Retina (tissue), 1 donor: ENCODE data around the gene ADM.
"Not testable (repeated sequence)": the region's sequence is repeated elsewhere in the genome, so short reads cannot be mapped to it uniquely, and the experiment has no call there.

Experiments
- DNase-seq: peaks from one replicate; pipeline ENCODE4 v3.0.0-alpha.2; 2016

The ADM gene, protein sequence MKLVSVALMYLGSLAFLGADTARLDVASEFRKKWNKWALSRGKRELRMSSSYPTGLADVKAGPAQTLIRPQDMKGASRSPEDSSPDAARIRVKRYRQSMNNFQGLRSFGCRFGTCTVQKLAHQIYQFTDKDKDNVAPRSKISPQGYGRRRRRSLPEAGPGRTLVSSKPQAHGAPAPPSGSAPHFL

DNA sequence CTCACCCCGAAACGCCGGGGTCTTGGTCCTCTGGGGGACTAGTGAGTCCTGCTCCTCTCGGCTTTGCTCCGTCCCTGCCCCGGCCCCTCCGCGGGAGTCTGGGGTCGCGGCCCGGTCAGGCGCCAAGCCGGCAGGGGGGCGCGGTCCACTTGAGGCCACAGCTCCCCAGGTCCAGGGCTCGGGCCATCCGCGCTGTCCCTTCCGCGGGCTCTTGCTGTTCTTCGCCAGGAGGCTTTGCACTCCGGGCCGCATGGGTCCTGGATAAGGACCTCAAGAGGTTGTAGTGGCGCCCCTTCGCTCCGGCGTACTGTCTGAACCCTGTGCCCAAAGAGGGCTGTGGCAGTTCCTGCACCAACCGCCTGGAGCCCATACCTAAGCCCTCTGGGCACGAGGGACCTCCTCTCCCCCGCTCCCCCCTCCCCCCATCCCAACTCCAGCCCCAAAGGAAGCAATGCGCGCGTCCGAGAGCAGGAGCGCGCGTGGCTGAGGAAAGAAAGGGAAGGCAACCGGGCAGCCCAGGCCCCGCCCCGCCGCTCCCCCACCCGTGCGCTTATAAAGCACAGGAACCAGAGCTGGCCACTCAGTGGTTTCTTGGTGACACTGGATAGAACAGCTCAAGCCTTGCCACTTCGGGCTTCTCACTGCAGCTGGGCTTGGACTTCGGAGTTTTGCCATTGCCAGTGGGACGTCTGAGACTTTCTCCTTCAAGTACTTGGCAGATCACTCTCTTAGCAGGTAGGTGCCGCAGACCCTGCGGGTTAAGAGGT, at the start of gene ADM:
TSS of gene ADM (plus strand) at position 579 of the 767 bp plus-strand sequence. CDS start 628 bp downstream, outside the sequence.
- peak; percentile 87 for DNase-seq

- no peak for DNase-seq
Observed at GRCh38 chr11:10255388-10256125, 49.3 kb upstream of the ADM start.

- DNase-seq: no peak
Observed at GRCh38 chr11:10257478-10257877, 47.4 kb upstream of the ADM start.

DNA sequence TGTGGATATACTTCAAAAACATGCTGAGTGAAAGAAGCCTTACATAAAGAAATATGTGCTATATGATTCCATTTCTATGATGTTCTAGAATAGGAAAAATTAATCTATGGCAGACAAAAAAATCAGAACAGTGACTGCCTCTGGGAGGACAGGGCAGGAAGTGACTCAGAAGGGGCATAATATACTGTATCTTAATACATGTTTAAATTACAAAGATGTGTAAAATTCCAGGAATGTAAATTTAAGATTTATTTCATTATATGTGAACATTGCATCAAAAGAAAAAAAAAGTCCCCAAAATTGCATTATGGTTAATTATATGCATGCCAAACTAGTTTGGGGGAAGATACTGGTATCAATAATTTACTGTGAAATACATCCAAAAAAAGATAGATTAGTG, 43.1 kb upstream of the ADM start:
- no peak for DNase-seq

DNA sequence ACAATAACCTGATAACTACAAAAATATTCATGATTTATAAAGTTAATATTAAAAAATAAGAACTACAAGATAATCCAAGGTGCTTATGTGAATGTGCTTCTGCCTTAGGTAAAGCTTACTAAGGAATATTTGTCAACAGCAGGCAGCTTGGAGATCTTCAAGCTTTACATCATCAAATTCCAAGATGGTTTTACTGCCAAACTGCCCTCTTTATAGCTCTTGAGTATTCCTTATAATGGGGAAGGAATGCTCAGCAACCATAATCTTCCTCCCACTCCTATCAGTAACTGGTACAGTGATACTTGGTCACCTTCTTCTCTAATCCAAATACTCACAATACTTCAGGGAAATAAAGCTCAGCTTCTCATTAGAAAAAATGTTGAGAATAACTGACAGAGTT, 40.9 kb upstream of the ADM start:
- DNase-seq: no peak

GRCh38 chr11:10264716-10265115, 40.2 kb upstream of the ADM start:
- not testable (repeated sequence) for DNase-seq

- DNase-seq: no peak
Observed at GRCh38 chr11:10265936-10266335, 38.9 kb upstream of the ADM start.

DNA sequence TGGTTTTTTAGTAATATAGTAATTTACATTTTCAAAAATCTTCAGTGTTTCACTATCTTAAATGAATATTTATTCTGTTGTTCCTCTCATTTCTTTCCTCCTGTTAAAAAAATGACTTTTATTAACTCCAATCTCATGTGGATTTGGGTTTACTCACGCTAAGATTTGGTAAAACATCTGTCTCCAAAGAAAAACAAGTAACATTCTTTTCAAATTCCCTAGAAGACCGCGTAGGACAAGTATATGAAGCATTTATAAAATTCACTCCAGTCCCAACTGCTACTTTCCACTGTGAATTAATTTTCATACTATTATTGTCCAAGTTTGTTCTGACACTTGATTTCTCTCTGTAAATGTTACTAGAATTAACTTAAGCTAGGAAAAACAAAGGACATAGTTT, 37.1 kb upstream of the ADM start:
- DNase-seq: no peak

- no peak for DNase-seq
Observed at GRCh38 chr11:10268746-10269488, 36.0 kb upstream of the ADM start.

- DNase-seq: no peak
Observed at GRCh38 chr11:10272132-10272531, 32.7 kb upstream of the ADM start.

GRCh38 chr11:10273738-10274137, 31.1 kb upstream of the ADM start:
- DNase-seq: no peak

- no peak for DNase-seq
Observed at GRCh38 chr11:10274726-10275125, 30.1 kb upstream of the ADM start.

- DNase-seq: no peak
Observed at GRCh38 chr11:10275714-10276113, 29.2 kb upstream of the ADM start.

- no peak for DNase-seq
Observed at GRCh38 chr11:10282117-10282516, 22.8 kb upstream of the ADM start.

DNA sequence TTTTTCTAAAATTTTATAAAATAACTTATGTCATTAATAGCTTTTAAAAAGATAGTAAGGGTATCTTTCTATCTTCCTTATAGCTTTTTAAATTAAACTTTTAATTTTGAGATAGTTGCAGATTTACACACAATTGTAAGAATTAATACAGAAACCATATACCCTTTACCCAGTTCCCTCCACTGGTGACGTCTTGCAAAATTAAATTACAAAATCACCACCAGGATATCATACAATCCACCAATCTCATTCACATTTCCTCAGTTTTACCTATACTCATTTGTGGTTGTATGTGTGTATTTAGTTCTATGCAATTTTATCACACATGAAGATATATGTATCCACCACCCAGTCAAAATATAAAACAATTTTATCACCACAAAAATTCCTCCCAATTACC, 20.9 kb upstream of the ADM start:
- no peak for DNase-seq

DNA sequence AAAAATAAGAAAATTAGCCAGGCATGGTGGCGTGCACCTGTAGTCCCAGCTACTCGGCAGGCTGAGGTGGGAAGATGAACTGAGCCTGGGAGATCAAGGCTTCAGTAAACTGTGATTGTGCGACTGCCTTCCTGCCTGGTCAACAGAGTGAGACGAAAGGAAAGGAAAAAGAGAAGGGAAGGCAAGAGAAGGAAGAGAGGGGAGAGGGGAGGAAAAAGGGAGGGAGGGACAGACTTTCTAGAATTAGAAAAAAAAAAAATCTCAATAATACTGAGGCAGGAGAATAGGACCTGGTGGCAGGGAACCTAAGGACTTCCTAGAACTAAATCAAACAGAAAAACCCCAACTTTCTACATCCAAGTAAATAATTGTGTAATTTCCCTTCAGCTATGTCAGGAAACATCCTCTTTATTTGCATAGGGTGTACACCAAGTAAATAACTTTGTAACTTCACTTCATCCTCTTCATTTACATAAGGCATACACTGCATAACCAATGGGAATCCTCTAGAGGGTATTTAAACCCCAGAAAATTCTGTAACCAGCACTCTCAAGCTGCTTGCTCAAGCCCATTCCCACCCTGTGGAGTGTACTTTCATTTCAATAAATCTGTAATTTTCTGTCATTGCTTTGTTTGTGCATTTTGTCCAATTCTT, 19.6 kb upstream of the ADM start:
- DNase-seq: no peak

GRCh38 chr11:10287140-10287539, 17.7 kb upstream of the ADM start:
- DNase-seq: no peak

DNA sequence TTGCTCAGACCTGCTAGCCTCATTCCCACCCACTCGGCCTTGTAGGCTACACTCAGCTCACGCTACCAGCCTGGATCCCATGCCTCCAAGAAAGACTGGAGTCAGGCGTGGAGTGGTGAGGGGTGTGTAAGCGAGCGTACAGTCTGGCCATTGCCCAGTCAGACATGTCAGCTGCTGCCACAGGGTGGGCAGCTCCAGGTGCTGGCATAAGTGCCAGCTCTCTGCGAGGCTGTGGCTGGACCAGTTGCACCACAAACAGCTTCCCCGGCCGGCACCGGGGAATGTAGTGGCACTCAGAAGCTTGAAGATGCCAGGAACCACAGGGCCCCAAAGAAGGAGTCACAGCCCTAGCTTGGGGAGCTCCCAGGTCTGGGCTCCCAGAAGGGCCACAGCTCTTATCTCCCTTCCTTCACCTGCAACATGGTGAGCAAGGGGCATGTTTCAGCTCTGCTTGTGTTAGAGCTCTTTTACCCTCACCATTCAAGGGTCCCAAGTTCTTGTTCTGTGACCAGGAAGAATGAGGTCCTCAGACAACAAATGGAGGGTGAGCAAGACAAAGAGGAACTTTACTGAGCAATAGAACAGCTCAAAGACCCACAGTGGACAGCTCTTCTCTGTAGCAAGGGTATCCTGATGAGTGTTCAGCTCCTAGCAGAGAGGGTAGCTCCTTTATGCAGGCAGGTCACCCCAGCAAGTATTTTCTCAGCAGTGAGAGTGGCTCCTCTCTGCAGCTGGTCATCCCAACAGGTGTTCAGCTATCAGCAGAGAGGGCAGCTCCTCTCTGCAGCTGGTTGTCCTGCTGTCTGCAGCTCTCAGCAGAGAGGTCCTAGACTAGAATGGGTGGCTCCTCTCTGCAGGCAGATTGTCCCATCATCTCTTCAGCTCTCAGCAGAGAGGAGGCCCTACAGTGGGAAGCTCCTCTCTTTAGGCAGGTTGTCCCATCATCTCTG, 16.8 kb upstream of the ADM start:
- no peak for DNase-seq

DNA sequence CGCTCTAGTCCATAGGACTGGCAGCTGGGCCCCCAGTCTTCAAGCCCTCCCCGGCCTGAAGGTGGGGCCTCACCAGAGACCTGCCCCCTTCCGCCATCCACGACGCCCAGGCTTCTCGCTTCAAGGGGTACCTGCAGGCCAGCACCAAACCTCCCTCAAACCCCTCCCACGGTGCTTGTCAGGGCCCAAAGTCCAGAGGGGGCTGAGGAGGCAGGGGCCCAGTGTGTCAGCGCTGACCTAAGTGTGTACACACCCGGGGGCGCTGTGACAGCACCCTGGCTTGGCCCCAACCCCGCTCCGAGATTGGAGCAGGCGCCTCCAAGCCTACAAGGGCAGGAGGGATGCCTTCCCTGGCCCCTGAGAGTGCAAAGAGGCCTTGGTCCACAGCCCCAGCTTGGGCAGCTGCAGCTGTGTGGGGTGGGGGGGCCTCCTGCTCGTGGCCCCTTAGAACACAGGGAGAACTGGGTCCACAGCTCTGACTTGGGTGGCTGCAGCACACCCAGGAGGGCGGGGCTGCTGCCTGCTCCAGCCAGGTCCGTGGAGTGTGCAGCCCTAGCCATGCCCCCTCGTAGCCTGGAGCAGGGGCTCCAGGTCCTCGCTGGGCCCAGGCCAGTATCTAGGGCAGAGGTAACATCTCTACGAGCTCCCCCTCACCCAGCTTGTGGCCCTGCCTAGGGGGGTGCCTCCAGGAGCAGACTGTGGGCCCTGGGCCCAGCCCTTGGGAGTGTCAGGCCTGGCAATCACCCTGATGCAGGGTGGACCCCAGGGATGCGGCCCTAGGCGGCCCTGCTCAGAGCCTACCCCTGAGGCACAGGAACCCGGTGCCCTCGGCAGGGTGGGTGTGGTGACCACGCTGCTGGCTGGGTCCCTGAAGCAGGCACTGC, 15.8 kb upstream of the ADM start:
- DNase-seq: no peak

- no peak for DNase-seq
Observed at GRCh38 chr11:10289765-10290380, 15.0 kb upstream of the ADM start.
